Measurements from ENCODE around the gene ID2.

Gene ID2

DNA sequence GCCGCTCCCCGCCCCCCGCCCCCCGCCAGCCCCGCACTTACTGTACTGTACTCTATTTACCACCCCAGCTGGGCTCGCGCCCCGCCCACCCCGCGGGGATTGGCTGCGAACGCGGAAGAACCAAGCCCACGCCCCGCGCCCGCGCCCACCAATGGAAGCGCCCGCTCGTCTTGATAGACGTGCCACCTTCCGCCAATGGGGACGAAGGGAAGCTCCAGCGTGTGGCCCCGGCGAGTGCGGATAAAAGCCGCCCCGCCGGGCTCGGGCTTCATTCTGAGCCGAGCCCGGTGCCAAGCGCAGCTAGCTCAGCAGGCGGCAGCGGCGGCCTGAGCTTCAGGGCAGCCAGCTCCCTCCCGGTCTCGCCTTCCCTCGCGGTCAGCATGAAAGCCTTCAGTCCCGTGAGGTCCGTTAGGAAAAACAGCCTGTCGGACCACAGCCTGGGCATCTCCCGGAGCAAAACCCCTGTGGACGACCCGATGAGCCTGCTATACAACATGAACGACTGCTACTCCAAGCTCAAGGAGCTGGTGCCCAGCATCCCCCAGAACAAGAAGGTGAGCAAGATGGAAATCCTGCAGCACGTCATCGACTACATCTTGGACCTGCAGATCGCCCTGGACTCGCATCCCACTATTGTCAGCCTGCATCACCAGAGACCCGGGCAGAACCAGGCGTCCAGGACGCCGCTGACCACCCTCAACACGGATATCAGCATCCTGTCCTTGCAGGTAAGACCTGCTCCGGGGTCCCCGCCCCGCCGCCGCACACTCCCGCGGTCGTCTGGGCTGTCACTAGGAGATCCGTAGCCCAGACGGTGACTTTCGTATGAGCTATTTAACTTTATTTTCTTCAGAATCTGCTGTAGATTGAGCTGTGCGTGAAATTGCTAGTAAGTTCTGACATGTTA, at the start of gene ID2:
Gene ID2, plus strand, starts transcription at position 271 of the 907 bp plus-strand sequence. Its CDS starts 110 bp downstream, at position 381.
- DNase-seq: peak; percentile 85 to 99 (median 98)

DNA sequence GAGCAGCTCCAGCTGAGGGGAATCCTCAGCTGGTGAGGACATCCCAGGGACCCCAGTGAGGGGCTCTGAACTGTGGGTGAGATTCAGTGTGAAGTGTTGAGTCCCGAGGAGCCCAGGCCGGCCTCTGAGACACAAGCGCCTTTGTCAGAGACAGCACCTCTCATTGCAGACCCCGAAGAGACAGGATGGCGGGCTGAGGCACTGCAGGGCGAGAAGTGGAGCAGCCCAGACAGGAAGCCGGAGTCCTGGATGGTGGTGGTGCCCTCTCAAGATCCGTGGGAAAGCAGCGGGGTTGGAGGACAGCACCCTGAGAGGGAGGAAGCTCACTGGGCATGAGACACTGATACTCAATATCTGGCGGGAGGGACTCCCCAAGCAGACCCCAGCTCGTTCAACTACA, 49.1 kb upstream of the ID2 start:
- DNase-seq: no peak

GRCh38 chr2:8633186-8633734, 48.6 kb upstream of the ID2 start:
- DNase-seq: no peak

DNA sequence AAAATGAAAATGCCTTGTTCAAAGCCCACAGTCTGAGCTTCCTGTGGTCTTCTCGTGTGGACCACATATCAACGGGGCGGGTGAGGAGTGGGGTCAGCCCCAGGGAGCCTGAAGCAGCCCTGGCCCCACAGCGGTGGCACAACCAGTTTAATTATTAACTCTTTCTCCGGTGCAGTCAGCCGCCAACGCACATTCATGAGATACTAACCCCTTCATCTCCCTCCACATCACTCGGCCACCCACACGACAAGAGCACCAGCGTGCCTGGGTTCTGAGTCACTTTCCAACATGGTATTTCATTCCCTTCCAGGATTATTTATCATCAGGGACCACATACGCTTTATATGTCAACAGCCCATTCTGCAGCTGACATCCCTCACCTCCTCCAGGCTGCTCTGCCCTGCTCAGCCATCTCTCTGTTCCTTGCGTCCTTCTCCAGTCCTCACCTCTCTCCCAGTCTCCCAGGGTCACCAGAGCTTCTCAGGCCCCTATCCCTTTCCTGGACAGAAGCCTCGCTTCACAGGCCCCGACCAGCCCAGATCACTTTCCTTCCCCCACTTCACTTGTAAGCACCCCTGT, 48.0 kb upstream of the ID2 start:
- DNase-seq: no peak

DNA sequence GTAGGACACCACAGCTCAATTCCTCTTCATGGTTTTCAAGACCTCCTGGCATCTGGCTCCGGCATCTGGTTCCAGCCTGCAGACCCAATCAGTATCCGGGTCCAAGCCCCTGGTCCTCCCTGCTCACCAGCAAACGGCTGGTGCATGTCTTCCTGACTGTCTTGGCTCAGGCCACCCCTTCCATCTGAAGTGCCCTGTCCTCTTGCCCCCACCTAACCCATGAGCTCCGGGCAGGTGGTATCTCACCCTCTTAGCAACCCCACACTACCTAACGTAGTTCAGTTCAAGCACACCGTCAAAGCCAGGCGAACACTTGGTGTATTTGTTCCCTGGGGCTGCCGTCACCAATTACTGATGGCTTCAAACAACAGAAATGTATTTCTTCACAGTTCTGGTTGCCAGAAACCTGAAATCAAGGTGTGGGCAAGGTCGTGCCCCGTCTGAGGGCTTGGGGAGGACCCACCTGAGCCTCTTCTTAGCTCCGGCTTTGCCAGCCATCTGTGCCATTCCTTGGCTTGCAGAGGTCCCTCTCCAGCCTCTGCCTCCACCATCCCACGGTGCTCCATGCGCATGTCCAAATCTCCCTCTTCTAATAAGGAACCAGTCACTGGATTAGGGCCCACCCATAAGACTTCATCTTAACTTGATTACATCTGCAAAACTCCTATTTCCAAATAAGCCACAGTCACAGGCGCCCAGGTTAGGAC, 47.2 kb upstream of the ID2 start:
- DNase-seq: no peak

GRCh38 chr2:8636041-8636491, 45.8 kb upstream of the ID2 start:
- no peak for DNase-seq

GRCh38 chr2:8636721-8637636, 44.9 kb upstream of the ID2 start:
- no peak for DNase-seq

DNA sequence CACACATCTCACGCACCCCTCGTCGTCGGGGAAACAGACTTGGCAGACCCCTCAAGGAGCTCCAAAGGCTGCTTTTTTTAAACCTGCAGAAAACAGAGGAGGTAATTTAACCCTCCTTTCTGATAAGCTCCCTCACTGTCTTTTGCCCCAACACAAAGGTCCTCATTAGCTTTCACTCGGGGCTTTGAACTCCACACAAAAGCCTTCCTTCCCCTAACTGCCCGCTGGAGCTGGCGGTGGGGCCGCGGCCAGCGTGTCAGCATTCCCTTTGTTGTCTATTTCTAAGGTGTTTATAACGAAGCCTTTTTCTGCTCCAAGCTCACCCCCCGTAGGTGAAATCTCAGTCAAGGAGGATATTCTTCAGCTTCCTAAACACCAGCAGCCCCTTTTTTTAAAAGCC, 43.5 kb upstream of the ID2 start:
- DNase-seq: no peak

DNA sequence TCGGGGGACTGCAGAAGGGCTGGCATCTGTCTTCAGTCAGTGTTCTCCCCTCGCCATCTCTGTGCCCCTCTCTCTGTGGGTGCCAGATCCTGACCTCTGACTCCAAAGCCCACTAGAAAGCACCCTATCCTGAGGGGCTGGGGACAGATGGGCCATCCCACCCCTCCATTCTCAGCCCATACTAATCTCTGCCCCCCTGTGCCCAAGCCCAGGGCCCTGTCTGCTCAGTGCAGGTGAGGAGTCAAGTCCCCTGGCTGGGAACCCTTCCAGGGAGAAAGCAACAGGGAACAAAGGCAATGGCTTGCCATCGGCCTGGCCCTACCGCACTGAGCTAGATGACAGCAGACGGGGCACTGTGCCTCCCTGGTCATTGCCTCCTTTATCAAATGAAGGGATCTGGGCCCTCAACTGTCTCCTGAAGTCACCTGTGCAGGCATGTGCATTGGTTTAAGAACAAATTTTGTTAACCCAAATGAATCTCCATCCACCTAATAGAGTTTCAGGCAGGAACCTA, 42.7 kb upstream of the ID2 start:
- no peak for DNase-seq

DNA sequence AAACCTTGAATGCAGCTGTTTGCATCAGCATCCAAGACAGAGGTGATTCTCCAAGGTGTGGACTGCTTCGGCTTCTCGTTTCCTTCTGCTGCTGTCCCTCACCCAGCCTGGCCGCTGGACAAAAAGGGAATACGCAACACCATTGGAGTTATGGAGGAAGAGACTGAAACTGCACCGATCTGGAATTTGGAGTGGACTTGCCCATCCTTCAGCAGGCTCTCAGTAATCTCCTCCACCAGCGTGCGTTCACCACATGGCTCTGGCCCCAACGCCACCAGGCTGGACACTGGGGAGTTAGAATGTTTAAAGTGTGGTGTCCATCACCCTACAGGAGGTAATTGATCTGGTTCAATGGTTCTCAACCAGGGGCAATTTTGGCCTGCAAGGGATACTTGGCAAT, 41.4 kb upstream of the ID2 start:
- no peak for DNase-seq

- DNase-seq: no peak
These were observed 40.4 kb upstream of the ID2 start for GRCh38 chr2:8641301-8641965.

DNA sequence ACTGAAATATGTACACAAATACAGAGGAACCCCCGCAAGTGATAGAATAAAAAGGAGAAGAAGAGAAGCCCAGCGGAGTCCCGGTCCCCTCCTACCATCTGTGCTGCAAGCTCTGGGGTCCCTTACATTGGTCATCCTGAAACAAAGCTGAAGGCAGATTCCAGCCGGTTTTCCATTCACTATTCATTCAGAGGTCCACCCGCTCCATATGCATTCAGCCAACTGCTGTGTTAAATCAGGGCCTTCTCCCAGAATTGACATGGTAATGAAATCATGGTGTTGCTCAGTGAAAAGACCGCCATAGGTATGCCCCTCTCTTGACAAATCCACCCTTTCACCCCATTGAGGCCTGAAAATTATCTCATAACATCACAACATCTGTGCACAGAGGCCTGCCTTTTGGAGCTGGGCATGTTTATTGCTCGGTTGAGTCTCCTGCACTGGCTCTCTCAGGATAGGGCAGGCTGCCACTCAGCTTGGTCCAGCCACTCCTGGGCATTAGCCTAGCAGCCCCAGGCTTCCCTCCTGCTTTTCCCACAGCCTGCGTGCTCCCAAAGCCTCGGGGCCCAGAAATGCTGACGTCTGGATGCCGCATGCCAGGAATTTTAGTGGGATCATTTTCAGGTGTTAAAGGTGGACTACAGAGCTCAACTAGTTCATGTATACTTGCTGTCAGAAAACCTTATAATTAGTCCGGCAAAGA, 39.3 kb upstream of the ID2 start:
- DNase-seq: peak in 18 of 56 donors; percentile 6 to 74 (median 34)

- no peak for DNase-seq
These were observed 38.4 kb upstream of the ID2 start for GRCh38 chr2:8643250-8643995.

DNA sequence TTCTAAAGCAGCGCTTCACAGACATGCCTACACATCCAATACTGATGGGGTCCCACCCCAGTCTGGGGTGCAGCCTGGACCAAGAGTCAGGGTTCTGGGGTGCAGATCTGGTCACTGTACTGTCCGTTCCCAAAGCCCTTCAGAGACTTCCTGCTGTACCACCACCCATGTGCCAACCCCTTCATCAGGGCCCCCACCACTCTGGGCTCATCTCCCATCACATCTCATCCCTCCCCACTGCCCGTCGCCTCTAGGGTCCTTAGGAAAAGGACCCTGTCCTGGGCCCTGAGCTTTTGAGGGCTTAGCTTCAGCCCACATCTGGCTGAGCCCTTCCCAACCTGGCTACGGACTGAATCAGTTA, 37.9 kb upstream of the ID2 start:
- DNase-seq: no peak

DNA sequence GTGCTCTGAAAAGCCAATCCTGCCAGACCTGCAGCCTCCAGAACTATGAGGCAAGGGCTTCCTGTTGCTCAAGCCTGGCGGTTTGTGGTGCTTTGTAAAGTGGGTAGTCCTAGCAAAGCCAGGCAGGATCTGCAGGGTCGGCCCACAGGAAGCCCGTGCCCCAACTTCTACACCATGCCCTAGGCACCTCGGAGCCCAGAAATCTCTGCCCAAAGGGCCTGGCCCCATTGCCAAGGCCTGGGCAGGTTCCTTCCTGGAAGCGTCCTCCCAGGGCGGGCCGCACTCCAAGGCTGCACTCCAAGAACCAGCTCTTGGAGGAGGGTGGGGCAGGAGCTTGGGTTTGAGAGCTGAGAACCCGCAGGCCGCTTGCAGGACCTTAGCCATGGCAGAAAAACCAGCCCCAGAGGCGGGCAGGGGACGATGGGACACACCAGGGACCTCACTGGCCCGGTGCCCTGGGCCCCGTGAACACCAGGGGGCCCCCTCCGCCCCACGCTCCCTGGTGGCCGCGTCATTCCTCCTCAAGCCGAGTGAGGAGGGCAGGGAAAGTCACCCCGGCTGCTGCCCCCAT, 37.2 kb upstream of the ID2 start:
- peak in 1 of 56 donors; percentile 20 for DNase-seq

- DNase-seq: no peak
These were observed 36.6 kb upstream of the ID2 start for GRCh38 chr2:8645176-8645831.

DNA sequence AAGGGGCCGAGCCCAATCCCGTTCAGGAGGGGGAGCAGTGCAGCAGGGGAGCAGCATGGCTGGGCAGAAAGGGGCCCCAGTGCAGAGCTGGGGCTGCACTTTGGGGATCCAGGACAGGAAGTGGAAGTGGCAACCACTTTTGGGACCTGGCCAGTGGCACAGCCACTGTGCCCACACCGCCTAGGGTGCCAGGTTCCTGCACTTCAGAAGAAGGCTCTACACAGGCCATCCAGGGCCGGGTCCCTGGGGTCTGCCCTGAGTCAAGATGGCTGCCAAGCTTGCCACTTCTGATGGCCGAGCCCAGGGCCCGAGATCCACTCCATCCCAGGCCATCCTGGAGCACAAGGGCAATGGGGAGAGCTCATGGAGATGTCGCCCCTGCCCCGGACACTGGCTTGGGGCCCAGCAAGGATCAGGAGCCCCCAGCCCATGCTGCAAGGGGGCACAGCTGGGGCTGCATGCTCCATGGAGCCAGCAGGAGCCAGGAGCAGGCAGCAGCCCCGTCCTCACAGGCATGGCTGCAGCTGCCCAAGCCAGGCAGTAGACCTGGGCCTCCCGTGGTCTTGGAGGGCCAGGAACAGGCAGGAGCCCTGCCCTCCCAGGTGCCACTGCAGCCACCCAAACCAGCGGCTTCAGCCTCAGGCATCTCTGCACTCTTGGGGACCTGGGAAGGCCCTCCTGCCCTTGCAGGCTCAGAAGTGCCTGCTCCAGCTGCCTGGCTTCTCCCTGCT, 35.0 kb upstream of the ID2 start:
- DNase-seq: no peak
